SK-N-SH (cell line): ENCODE measurements around the gene EBF4. TPM values are rescaled to one million over a fixed set of nuclear protein-coding genes. Genes with fewer than 3 reads are reported as not detected.

Experiments
- CTCF ChIA-PET: fragments of 300-600, 350-600 bp; formaldehyde crosslinking; extraction: SDS; loops from one replicate; lab custom pipeline; 2021; lab: Yijun Ruan, JAX
- POLR2A ChIA-PET: fragments of 350-600 bp; sonication (Branson Sonifier 250); formaldehyde crosslinking; extraction: SDS; loops from one replicate; lab custom pipeline; 2020; ENCODE audit warnings: antibody characterized with exemption, inconsistent platforms; lab: Yijun Ruan, JAX
- DNase-seq: peaks from one replicate; pipeline ENCODE4 v3.0.0; 2012
- H2AFZ ChIP-seq: fragments of 200-600 bp; sonication (generic); 2 replicates; pipeline ENCODE4 v1.8.1; 2016; ENCODE audit warnings: antibody characterized with exemption, mild to moderate bottlenecking, low read depth
- H3F3A ChIP-seq: fragments of 200-600 bp; sonication (generic); replicated peaks from 2 replicates; pipeline ENCODE3; 2016; ENCODE audit warnings: antibody characterized with exemption, mild to moderate bottlenecking; ENCODE audit not compliant: insufficient read depth
- H3K27ac ChIP-seq, 2 experiments: fragments of 200-500 bp in 1 of 2; fragments of 200-600 bp in 1 of 2; sonication (Bioruptor generic) in 1 of 2; sonication (generic), shearing (Covaris generic) in 1 of 2; 2 replicates each; pipeline versions ENCODE4 v1.5.1 to v1.6.1; 2014 to 2016; ENCODE audit warnings: low read depth in 2 of 2, inconsistent platforms in 1 of 2, low read length in 1 of 2, mild to moderate bottlenecking in 1 of 2, mixed read lengths in 1 of 2
- H3K27me3 ChIP-seq: fragments of 200-600 bp; sonication (generic), shearing (Covaris generic); 2 replicates; pipeline ENCODE4 v1.6.1; 2016; ENCODE audit warnings: mixed run types; ENCODE audit not compliant: insufficient read depth
- H3K36me3 ChIP-seq, 2 experiments: fragments of 200-500 bp in 1 of 2; fragments of 200-600 bp in 1 of 2; sonication (Bioruptor generic) in 1 of 2; sonication (generic) in 1 of 2; replicated peaks in 1 of 2; 2 replicates each; pipeline versions ENCODE3 to v1.5.1; 2014 to 2016; ENCODE audit warnings: low read length in 1 of 2, mild to moderate bottlenecking in 1 of 2; ENCODE audit not compliant: insufficient read depth in 2 of 2, control insufficient read depth in 1 of 2
- H3K4me1 ChIP-seq, 2 experiments: fragments of 200-500 bp in 1 of 2; fragments of 200-600 bp in 1 of 2; sonication (Bioruptor generic) in 1 of 2; sonication (generic), shearing (Covaris generic) in 1 of 2; 2 replicates each; pipeline versions ENCODE4 v1.5.1 to v1.6.1; 2014 to 2016; ENCODE audit warnings: low read depth in 1 of 2, low read length in 1 of 2, mixed run types in 1 of 2; ENCODE audit not compliant: insufficient read depth in 2 of 2, control insufficient read depth in 1 of 2
- H3K4me2 ChIP-seq: fragments of 200-600 bp; sonication (generic), shearing (Covaris generic); 2 replicates; pipeline ENCODE4 v1.6.1; 2017; ENCODE audit warnings: mixed run types
- H3K4me3 ChIP-seq, 2 experiments: fragments of 200-500 bp in 1 of 2; fragments of 200-600 bp in 1 of 2; sonication (Bioruptor generic) in 1 of 2; sonication (generic), shearing (Covaris generic) in 1 of 2; 2 replicates each; pipeline versions ENCODE4 v1.5.1 to v1.8.1; 2014 to 2016; ENCODE audit warnings: low read depth in 2 of 2, inconsistent platforms in 1 of 2, low read length in 1 of 2, mild to moderate bottlenecking in 1 of 2, mixed read lengths in 1 of 2, moderate library complexity in 1 of 2
- H3K79me2 ChIP-seq: fragments of 200-600 bp; sonication (generic); 2 replicates; pipeline ENCODE4 v1.8.1; 2017; ENCODE audit warnings: mild to moderate bottlenecking; ENCODE audit not compliant: insufficient read depth
- H3K9ac ChIP-seq: fragments of 200-600 bp; sonication (generic); 2 replicates; pipeline ENCODE4 v1.6.1; 2017; ENCODE audit warnings: mixed run types
- H3K9me2 ChIP-seq: fragments of 200-600 bp; sonication (generic); 2 replicates; pipeline ENCODE4 v1.6.1; 2017; ENCODE audit warnings: mixed run types
- H3K9me3 ChIP-seq: fragments of 200-600 bp; sonication (generic); 2 replicates; pipeline ENCODE4 v1.6.1; 2017; ENCODE audit warnings: mixed run types, mild to moderate bottlenecking, moderate library complexity
- H4K20me1 ChIP-seq: fragments of 200-600 bp; sonication (generic); 2 replicates; pipeline ENCODE4 v1.6.1; 2017; ENCODE audit warnings: mild to moderate bottlenecking, mixed run types; ENCODE audit not compliant: insufficient read depth
- EP300 ChIP-seq, 2 experiments: IDR thresholded peaks; 2 replicates each; pipeline versions ENCODE4 v1.4.0 to v1.6.1; 2012; ENCODE audit warnings: borderline replicate concordance in 1 of 2, low read depth in 1 of 2, low read length in 1 of 2
- GABPA ChIP-seq: IDR thresholded peaks from 2 replicates; pipeline ENCODE4 v1.4.0; 2012; ENCODE audit warnings: low read depth, mild to moderate bottlenecking
- GATA2 ChIP-seq: sonication (generic); formaldehyde crosslinking; IDR thresholded peaks from 2 replicates; pipeline ENCODE4 v1.5.0; 2020; ENCODE audit warnings: mild to moderate bottlenecking, missing genetic modification reagents
- IRF3 ChIP-seq: fragments of 150-350 bp; IDR thresholded peaks from 2 replicates; pipeline ENCODE4 v1.6.1; 2016; ENCODE audit warnings: mild to moderate bottlenecking, low read depth, low read length
- JUND ChIP-seq: IDR thresholded peaks from 2 replicates; pipeline ENCODE4 v1.4.0; 2012
- MAX ChIP-seq: IDR thresholded peaks from 2 replicates; pipeline ENCODE4 v1.4.0; 2012; ENCODE audit warnings: low read depth
- MEF2A ChIP-seq: IDR thresholded peaks from 2 replicates; pipeline ENCODE4 v1.4.0; 2012; ENCODE audit warnings: low read depth, borderline replicate concordance
- TEAD4 ChIP-seq: IDR thresholded peaks from 2 replicates; pipeline ENCODE4 v1.4.0; 2012; ENCODE audit warnings: mild to moderate bottlenecking, borderline replicate concordance; ENCODE audit not compliant: insufficient read depth
- USF1 ChIP-seq: IDR thresholded peaks from 2 replicates; pipeline ENCODE4 v1.4.0; 2012; ENCODE audit warnings: low read depth, borderline replicate concordance
- USF2 ChIP-seq: fragments of 150-350 bp; IDR thresholded peaks from 2 replicates; pipeline ENCODE4 v1.6.1; 2017; ENCODE audit warnings: antibody characterized with exemption, low read length, low read depth, borderline replicate concordance
- YY1 ChIP-seq: IDR thresholded peaks from 2 replicates; pipeline ENCODE4 v1.4.0; 2012; ENCODE audit warnings: low read depth, mild to moderate bottlenecking
- WGBS: methylation state at CpG from one replicate; pipeline ENCODE4 v1.1.6; 2017; ENCODE audit warnings: low lambda C conversion rate; 5-methylcytosine and 5-hydroxymethylcytosine counted together
- polyA plus RNA-seq, 3 experiments: library from polyadenylated mRNA; depleted of rRNA; stranded (reverse); fragments of >200 nt; gene quantifications; 2 replicates each; pipeline ENCODE4 v1.2.3, GENCODE V29; 2012

Gene EBF4
- polyA plus RNA-seq, 1 of the 3 experiments (the other 2 are of a cell fraction), result 20.6 TPM

GRCh38 chr20:2663364-2663886 lies 29.2 kb upstream of the EBF4 start:
- CTCF ChIA-PET, result interaction anchor here (1.1 to 2.1 kb wide), 4 partner anchors 14 to 141 kb away, joined by 3 to 8 read pairs (median 5); no protein-coding TSS in a partner anchor
- Histone ChIP-seq H3K4me2 (peak overlapping the region; percentile 89), H2AFZ (no peak overlapping the region; the same call in 1 of the 2 replicates), H3K9me3 (no peaks in the 10 kb centered on the region)
- DNase-seq, result no peak
- no peak for TF ChIP-seq IRF3
- no peak for TF ChIP-seq GABPA
- TF ChIP-seq USF2, result no peak
- no peak for TF ChIP-seq EP300 (IDR thresholded peaks at IDR 0.05; ENCODE audit: borderline replicate concordance in 1 of 2, low read depth in 1 of 2, low read length in 1 of 2)
- TF ChIP-seq TEAD4, result no peak
- no peak for TF ChIP-seq MAX
- TF ChIP-seq USF1, result no peak
- TF ChIP-seq YY1, result no peak
- no peak for TF ChIP-seq GATA2 (CRISPR knock-in tag)
- TF ChIP-seq MEF2A, result no peak
- no peak for TF ChIP-seq JUND
- TF ChIP-seq, all 33 proteins: peak for 0
- peak overlapping the region; percentile 76 to 97 for H3K4me3 ChIP-seq
- H4K20me1 ChIP-seq, result no peaks in the 10 kb centered on the region
- no peaks in the 10 kb centered on the region for H3K27me3 ChIP-seq
- H3K9ac ChIP-seq, result peak overlapping the region; percentile 83
- POLR2A ChIA-PET, result interaction anchor here (0.7 to 2.1 kb wide), 4 partner anchors 11 to 193 kb away, joined by 3 to 26 read pairs (median 4); partner anchors contain the start of genes NOP56 and SNRPB
- 0% methylated on average over 13 of the region's 13 CpGs for WGBS
- H3K9me2 ChIP-seq, result no peaks in the 10 kb centered on the region
- H3K79me2 ChIP-seq, result peaks cover 17% of the 10 kb centered on the region; the same call in 1 of the 2 replicates
- H3F3A ChIP-seq, result peaks cover 9% of the 10 kb centered on the region
- peaks cover 0 to 11% of the 10 kb centered on the region in 2 experiments; a peak in 2 of 4 replicates for H3K4me1 ChIP-seq
- peaks cover 15 to 33% of the 10 kb centered on the region in 2 experiments for H3K36me3 ChIP-seq
- H3K27ac ChIP-seq, result peak overlapping the region; percentile 93 to 96; a peak in 2 of 4 replicates
